K562 (cell line): Measurements from ENCODE around the gene ANKRD10. TPM values are rescaled to one million over a fixed set of nuclear protein-coding genes. Genes with fewer than 3 reads are reported as not detected.
A peak's percentile ranks its signal among the peaks of the same experiment; 100 is the strongest.

Experiments used
- ATAC-seq: fragments of 200-7000 bp; cut with Tn5 transposase; 3 replicates; pipeline ENCODE4 v1.9.1; 2020; ENCODE audit warnings: moderate library complexity
- BruUV-seq: library from RNA; stranded (reverse); fragments of 400-500 nt; replicated peaks from 2 replicates; lab custom pipeline; 2021; lab: Mats Ljungman, UMichigan
- CTCF ChIA-PET: fragments of 300-600 bp; formaldehyde crosslinking; extraction: SDS; loops from one replicate; lab custom pipeline; 2021; ENCODE audit warnings: low intra/inter-chr PET ratio; lab: Yijun Ruan, JAX
- POLR2A ChIA-PET: fragments of 300-600, 350-650 bp; sonication (Branson Sonifier 250); formaldehyde crosslinking; extraction: SDS; loops from one replicate; lab custom pipeline; 2021; ENCODE audit warnings: antibody characterized with exemption, inconsistent platforms; lab: Yijun Ruan, JAX
- DNase-seq, 4 experiments: peaks; one replicate each; pipeline versions ENCODE4 v3.0.0 to v3.0.0-alpha.2; 2011 to 2018; ENCODE audit warnings: low spot score in 3 of 4, mixed read lengths in 3 of 4; ENCODE audit errors: extremely low read depth in 1 of 4
- FAIRE-seq: peaks from 2 replicates; lab custom pipeline; 2011; peaks lifted over from hg19 to GRCh38; lab: Jason Lieb, UNC
- H2AFZ ChIP-seq: 2 replicates; pipeline ENCODE4 v1.6.0; 2011; ENCODE audit warnings: low read depth, low read length, control low read depth, inconsistent platforms
- H3K27ac ChIP-seq: fragments of 200-600 bp; 3 replicates; pipeline ENCODE4 v1.8.0; 2011; ENCODE audit warnings: low read depth, mild to moderate bottlenecking, control low read depth, inconsistent platforms, low read length, moderate library complexity, mixed read lengths; ENCODE audit errors: extremely low read depth
- H3K27me3 ChIP-seq, 2 experiments: fragments of 300-600 bp in 1 of 2; 2 replicates in 1 of 2; 3 replicates in 1 of 2; pipeline versions ENCODE4 v1.6.0 to v1.8.0; 2011; ENCODE audit warnings: inconsistent platforms in 2 of 2, low read length in 2 of 2, mild to moderate bottlenecking in 1 of 2, mixed read lengths in 1 of 2, moderate library complexity in 1 of 2; ENCODE audit not compliant: control insufficient read depth in 2 of 2, insufficient read depth in 2 of 2
- H3K36me3 ChIP-seq: fragments of 300-600 bp; 3 replicates; pipeline ENCODE4 v1.8.0; 2011; ENCODE audit warnings: mild to moderate bottlenecking, low read length, inconsistent platforms; ENCODE audit not compliant: control insufficient read depth, insufficient read depth
- H3K4me1 ChIP-seq, 2 experiments: fragments of 200-600 bp in 1 of 2; replicated peaks in 1 of 2; 2 replicates in 1 of 2; 3 replicates in 1 of 2; pipeline versions ENCODE4 v1.5.1 to v1.8.0; 2011; ENCODE audit warnings: inconsistent platforms in 2 of 2, low read length in 2 of 2, mild to moderate bottlenecking in 1 of 2, mixed read lengths in 1 of 2, moderate library complexity in 1 of 2; ENCODE audit not compliant: control insufficient read depth in 2 of 2, insufficient read depth in 2 of 2
- H3K4me2 ChIP-seq: 2 replicates; pipeline ENCODE4 v1.6.1; 2011; ENCODE audit warnings: low read length, control low read depth, inconsistent platforms, mixed read lengths; ENCODE audit not compliant: insufficient read depth
- H3K4me3 ChIP-seq: fragments of 200-600 bp; sonication (generic), shearing (Covaris generic); 2 replicates; pipeline ENCODE4 v1.5.1; 2016; ENCODE audit warnings: control low read depth, inconsistent platforms
- H3K79me2 ChIP-seq: fragments of 200-600 bp; 3 replicates; pipeline ENCODE4 v1.8.0; 2011; ENCODE audit warnings: low read length, inconsistent platforms; ENCODE audit not compliant: control insufficient read depth, insufficient read depth
- H3K9ac ChIP-seq, 2 experiments: 2 replicates each; pipeline versions ENCODE4 v1.6.0 to v1.6.1; 2011; ENCODE audit warnings: low read depth in 2 of 2, low read length in 2 of 2, control low read depth in 1 of 2, inconsistent platforms in 1 of 2, mild to moderate bottlenecking in 1 of 2, mixed read lengths in 1 of 2; ENCODE audit not compliant: insufficient read depth in 1 of 2
- H3K9me1 ChIP-seq: one replicate; pipeline ENCODE4 v1.6.0; 2011; ENCODE audit warnings: inconsistent platforms, mild to moderate bottlenecking, low read length, moderate library complexity; ENCODE audit not compliant: control insufficient read depth, insufficient read depth
- H3K9me3 ChIP-seq: replicated peaks from 2 replicates; pipeline ENCODE4 v1.5.1; 2011; ENCODE audit warnings: low read depth, low read length, inconsistent platforms; ENCODE audit not compliant: control insufficient read depth, insufficient read depth
- H4K20me1 ChIP-seq: replicated peaks from 2 replicates; pipeline ENCODE4 v1.6.1; 2011; ENCODE audit warnings: low read length, inconsistent platforms, mixed read lengths; ENCODE audit not compliant: control insufficient read depth, insufficient read depth
- POLR2A ChIP-seq: fragments of 450-650 bp; conservative IDR thresholded peaks from 2 replicates; pipeline ENCODE4 v1.6.1; 2016
- POLR2AphosphoS2 ChIP-seq: IDR thresholded peaks from 2 replicates; pipeline ENCODE4 v1.6.1; 2012; ENCODE audit warnings: low read length, improper control_type of control experiment
- PTTG1 ChIP-seq: fragments of 450-650 bp; IDR thresholded peaks from 2 replicates; pipeline ENCODE4 v1.6.1; 2016; ENCODE audit warnings: low read depth, mild to moderate bottlenecking, missing genetic modification characterization, missing compliant biosample characterization
- SUPT5H ChIP-seq: fragments of 450-650 bp; IDR thresholded peaks from 2 replicates; pipeline ENCODE4 v1.6.1; 2016
- WGBS: fragments of 100-300 bp; shearing (Covaris generic); methylation state at CpG from one replicate; pipeline ENCODE4 v1.1.6; 2016; ENCODE audit warnings: low coverage, mixed read lengths; ENCODE audit not compliant: insufficient coverage; ENCODE audit errors: missing lambda C conversion rate; 5-methylcytosine and 5-hydroxymethylcytosine counted together
- in situ Hi-C: fragments of 300-500 bp; cut with MboI; formaldehyde crosslinking; loops from 4 replicates; pipeline ENCODE4 v1.15.0; 2018; ENCODE audit warnings: inconsistent platforms, mixed read lengths
- intact Hi-C: fragments of 100-400 bp; cut with micrococcal nuclease; formaldehyde crosslinking; loops from 2 replicates; pipeline ENCODE4 v1.14.2; 2022
- polyA plus RNA-seq, 8 experiments: library from polyadenylated mRNA; depleted of rRNA in 4 of 8; stranded (reverse) in 5 of 8; unstranded in 3 of 8; fragments of >200 nt; fragmentation: Nextera tagmentation in 2 of 8; fragmentation: Illumina TruSeq in 1 of 8; extraction: Ambion mirVana in 2 of 8; extraction: Trizol in 1 of 8; gene quantifications; 2 replicates each; pipeline versions ENCODE4 v1.2.1 to v1.2.3, GENCODE V29; 2011 to 2014; ENCODE audit warnings: inconsistent platforms in 1 of 8, missing spikeins in 1 of 8
- total RNA-seq, 7 experiments: library from RNA; depleted of rRNA in 6 of 7; stranded (reverse); fragments of >200 nt in 6 of 7; fragmentation: Illumina TruSeq in 2 of 7; extraction: Trizol in 2 of 7; gene quantifications; 2 replicates each; pipeline versions ENCODE4 v1.2.1 to v1.2.3, GENCODE V29; 2011 to 2021; ENCODE audit warnings: low replicate concordance in 1 of 7

Gene ANKRD10
- total and polyA plus RNA-seq, 9 of the 15 experiments (the other 6 are each of a cell fraction or from before 2014, with no cell fraction given), result 21.7 to 183 (median 45.0) TPM

DNA sequence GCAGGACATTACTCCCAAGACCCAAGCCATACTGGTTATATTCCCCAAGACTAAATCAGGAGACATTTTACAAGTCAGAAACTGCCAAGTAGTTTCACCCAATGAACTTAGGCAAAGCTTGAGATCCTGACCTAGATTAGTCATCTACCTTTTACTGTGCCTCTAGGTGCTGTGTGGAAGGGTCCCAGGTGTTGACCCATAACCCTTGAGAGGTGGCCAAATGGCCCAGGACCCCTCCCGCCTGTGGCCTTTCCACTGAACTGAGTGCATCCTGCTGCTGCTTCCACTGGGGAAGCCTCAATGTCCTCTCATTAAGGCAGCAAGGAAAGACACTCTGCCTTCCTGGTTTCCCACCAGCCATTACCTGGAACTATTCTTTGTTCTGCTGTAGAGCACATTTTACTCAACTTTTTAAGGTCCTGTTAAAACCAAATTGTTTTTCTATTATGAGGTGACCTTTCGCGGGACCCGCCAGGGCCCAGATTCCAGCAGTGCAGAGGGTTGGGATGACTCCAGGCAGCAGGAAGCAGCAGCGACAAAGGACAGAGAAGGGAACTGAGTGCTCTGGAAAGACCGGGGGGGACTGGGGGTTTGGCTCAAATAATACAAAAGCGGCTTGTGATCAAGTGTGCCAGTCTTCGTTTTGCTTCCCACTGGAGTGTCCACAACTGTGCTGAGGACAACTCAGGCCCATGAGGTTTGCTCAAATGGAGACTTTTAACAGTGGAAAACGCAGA lies 27.1 kb downstream of the ANKRD10 start:
- peaks cover 10% of the 10 kb centered on the region; the same call in 1 of the 3 replicates for H3K36me3 ChIP-seq
- no peaks in the 10 kb centered on the region; the same call in 1 of the 2 replicates for H4K20me1 ChIP-seq
- no peak overlapping the region for H3K27ac ChIP-seq
- H2AFZ ChIP-seq, result no peak overlapping the region
- ChIA-PET CTCF (no interaction called here), POLR2A (interaction anchor here (1.7 kb wide), 1 partner anchor 9 kb away, joined by 5 read pairs; no protein-coding TSS in a partner anchor)
- FAIRE-seq (no peak), DNase-seq (no peak), ATAC-seq (peak; percentile 32)
- no peak overlapping the region for H3K9ac ChIP-seq
- H3K9me1 ChIP-seq, result no peaks in the 10 kb centered on the region
- in situ Hi-C loops (no loop called here), intact Hi-C loops (no loop called here)
- H3K4me1 ChIP-seq, result no peaks in the 10 kb centered on the region
- H3K79me2 ChIP-seq, result no peaks in the 10 kb centered on the region
- H3K4me3 ChIP-seq, result no peak overlapping the region
- peak; percentile 25; the same call in 1 of the 2 replicates for TF ChIP-seq SUPT5H
- peak; percentile 38; the same call in 1 of the 2 replicates for TF ChIP-seq POLR2A
- TF ChIP-seq PTTG1 (tag), result no peak
- peak; percentile 79; the same call in 1 of the 2 replicates for TF ChIP-seq POLR2AphosphoS2
- no TSS peak for BruUV-seq
- H3K4me2 ChIP-seq, result no peak overlapping the region
- 68% methylated on average over 8 of the region's 9 CpGs for WGBS
- H3K9me3 ChIP-seq, result no peaks in the 10 kb centered on the region
- no peaks in the 10 kb centered on the region for H3K27me3 ChIP-seq
